Aorta (tissue), 5 donors: ENCODE results near the gene PROK1. TPM values are rescaled to one million over a fixed set of nuclear protein-coding genes. Genes with fewer than 3 reads are reported as not detected.

Experiments used
- ATAC-seq: fragments of 200-7000 bp; cut with Tn5 transposase; one replicate; pipeline ENCODE4 v1.9.1; 2022; ENCODE audit warnings: moderate library complexity; ENCODE audit not compliant: low FRiP score
- DNase-seq, 2 donors: peaks; one replicate each; pipeline ENCODE4 v3.0.0-alpha.2; 2020
- H3K27ac ChIP-seq, 2 donors: one replicate each; pipeline ENCODE4 v1.5.1; 2013; ENCODE audit warnings: low read length in 2 of 2, mild to moderate bottlenecking in 2 of 2, moderate library complexity in 2 of 2, control low read depth in 1 of 2, inconsistent platforms in 1 of 2, low read depth in 1 of 2
- H3K27me3 ChIP-seq, 2 donors: one replicate each; pipeline ENCODE4 v1.6.1; 2013; ENCODE audit warnings: control low read depth in 1 of 2, low read length in 1 of 2, mild to moderate bottlenecking in 1 of 2, moderate library complexity in 1 of 2; ENCODE audit not compliant: insufficient read depth in 2 of 2, control insufficient read depth in 1 of 2
- H3K36me3 ChIP-seq, 2 donors: one replicate each; pipeline ENCODE4 v1.6.1; 2013; ENCODE audit warnings: control low read depth in 1 of 2, low read length in 1 of 2, mild to moderate bottlenecking in 1 of 2; ENCODE audit not compliant: insufficient read depth in 2 of 2, control insufficient read depth in 1 of 2
- H3K4me1 ChIP-seq, 2 donors: one replicate each; pipeline ENCODE4 v1.6.1; 2013; ENCODE audit warnings: low read length in 2 of 2, control low read depth in 1 of 2, mild to moderate bottlenecking in 1 of 2, moderate library complexity in 1 of 2; ENCODE audit not compliant: insufficient read depth in 2 of 2, control insufficient read depth in 1 of 2
- H3K4me3 ChIP-seq, 2 donors: one replicate each; pipeline ENCODE4 v1.5.1; 2013; ENCODE audit warnings: low read length in 2 of 2, control low read depth in 1 of 2, mild to moderate bottlenecking in 1 of 2
- H3K9me3 ChIP-seq: one replicate; pipeline ENCODE4 v1.6.1; 2013; ENCODE audit warnings: mild to moderate bottlenecking, low read length; ENCODE audit not compliant: control insufficient read depth
- WGBS, 2 donors: extraction: QIAGEN DNeasy Blood & Tissue Kit; methylation state at CpG; one replicate each; pipeline ENCODE4 v1.1.7; 2013; 5-methylcytosine and 5-hydroxymethylcytosine counted together
- intact Hi-C, 2 donors: fragments of 100-400 bp; cut with DNase I; formaldehyde crosslinking; loops; one replicate each; pipeline versions ENCODE4 v1.14.2 to v1.15.0; 2022
- polyA plus RNA-seq, 2 donors: library from polyadenylated mRNA; stranded (reverse); fragments of 200-250 nt; gene quantifications; one replicate each; pipeline ENCODE4 v1.2.3, GENCODE V29; 2013
- total RNA-seq, 2 donors: library from RNA; stranded (reverse); fragmentation: NEBNext Ultra II Directional; extraction: Animal tissue kit (Norgen Biotek cat#: 25700); gene quantifications; one replicate each; pipeline ENCODE4 v1.2.1, GENCODE V29; 2021
- donor health status: healthy with polysubstance abuse.
- donor health status: Bipolar disorder and iron deficiency.
- donor health status: DM: no; HTN: no; CAD: no.
- donor health status: DM: no; HTN: no; CAD: no.
- donor health status: DM: yes; HTN: yes; CAD: no.

Gene PROK1
- total and polyA plus RNA-seq, 4 donors, result 0.25 to 0.27 (median 0.26) TPM; not detected in 1

DNA sequence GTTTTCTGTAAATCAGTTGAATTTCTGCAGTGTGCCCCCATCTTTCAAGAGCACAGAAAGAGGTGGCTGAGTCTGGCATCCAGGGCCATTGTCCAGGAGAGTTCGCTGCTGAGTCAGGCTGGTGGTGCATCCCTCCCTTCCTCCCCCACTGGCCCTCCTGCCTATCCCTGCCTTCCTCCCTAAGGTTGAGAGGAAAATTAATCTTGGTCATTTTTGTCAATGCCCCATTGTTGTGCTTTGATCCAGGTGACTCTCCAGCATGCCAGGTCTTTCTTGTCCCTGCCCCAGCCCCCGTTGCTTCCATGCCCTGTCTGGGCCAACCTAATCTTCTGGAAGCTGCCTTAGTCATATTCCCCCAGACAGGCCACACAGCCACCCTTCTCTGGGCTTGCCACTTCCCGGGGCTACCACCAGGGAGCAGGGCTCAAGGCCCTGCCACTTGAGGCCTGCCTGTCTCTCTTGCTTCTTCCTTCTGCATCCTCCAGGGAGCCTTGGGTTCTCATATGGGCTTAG lies 26.6 kb downstream of the PROK1 start:
- no peaks in the 10 kb centered on the region for H3K9me3 ChIP-seq
- WGBS, 2 donors, result 80 to 81% methylated on average over 3 of the region's 3 CpGs
- no peaks in the 10 kb centered on the region for H3K4me1 ChIP-seq
- H3K27ac ChIP-seq, result no peak overlapping the region
- DNase-seq (no peak), ATAC-seq (no peak)
- intact Hi-C loops, result no loop called here
- no peaks in the 10 kb centered on the region for H3K27me3 ChIP-seq
- no peaks in the 10 kb centered on the region for H3K36me3 ChIP-seq
- no peak overlapping the region for H3K4me3 ChIP-seq

DNA sequence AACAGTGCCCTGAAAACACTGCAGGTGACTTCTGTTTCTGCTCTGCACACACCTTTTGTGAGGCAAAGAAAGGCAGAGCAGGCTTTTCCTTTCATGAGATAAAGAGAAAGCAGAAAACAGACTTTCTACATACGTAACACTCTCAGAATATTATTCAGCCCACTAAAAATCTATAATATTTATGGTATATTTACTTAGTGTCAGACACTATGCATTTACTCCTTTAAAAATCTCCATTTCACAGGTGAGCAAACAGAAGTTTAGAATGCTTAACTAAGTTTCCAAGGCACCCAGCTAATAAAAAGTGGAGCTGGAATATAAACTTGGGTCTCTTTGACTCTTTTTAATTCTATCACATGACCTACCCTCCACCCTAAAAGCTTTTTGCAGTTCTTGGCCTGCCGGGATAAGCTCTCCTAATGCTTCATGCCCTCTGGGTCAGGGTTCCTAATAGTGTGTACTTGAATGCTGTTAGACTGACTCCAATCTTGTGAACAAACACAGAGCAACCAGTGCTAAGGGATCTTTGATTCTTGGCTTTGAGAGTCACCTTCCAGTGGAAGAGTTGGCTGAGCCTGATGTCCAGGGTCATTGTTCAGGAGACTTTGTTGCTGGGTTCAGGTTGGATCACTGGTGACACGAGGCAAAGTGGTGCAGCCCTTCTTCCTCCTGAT lies 27.2 kb downstream of the PROK1 start:
- no peak for ATAC-seq
- no peaks in the 10 kb centered on the region for H3K4me1 ChIP-seq
- H3K9me3 ChIP-seq, result no peaks in the 10 kb centered on the region
- H3K4me3 ChIP-seq, result no peak overlapping the region
- H3K36me3 ChIP-seq, result no peaks in the 10 kb centered on the region
- H3K27me3 ChIP-seq, result no peaks in the 10 kb centered on the region
- no peak for DNase-seq
- intact Hi-C loops, result no loop called here
- H3K27ac ChIP-seq, result no peak overlapping the region
- 91 to 95% methylated on average over 3 of the region's 3 CpGs for WGBS, 2 donors

GRCh38 chr1:110478886-110479285 lies 27.9 kb downstream of the PROK1 start:
- H3K27ac ChIP-seq, result no peak overlapping the region

DNA sequence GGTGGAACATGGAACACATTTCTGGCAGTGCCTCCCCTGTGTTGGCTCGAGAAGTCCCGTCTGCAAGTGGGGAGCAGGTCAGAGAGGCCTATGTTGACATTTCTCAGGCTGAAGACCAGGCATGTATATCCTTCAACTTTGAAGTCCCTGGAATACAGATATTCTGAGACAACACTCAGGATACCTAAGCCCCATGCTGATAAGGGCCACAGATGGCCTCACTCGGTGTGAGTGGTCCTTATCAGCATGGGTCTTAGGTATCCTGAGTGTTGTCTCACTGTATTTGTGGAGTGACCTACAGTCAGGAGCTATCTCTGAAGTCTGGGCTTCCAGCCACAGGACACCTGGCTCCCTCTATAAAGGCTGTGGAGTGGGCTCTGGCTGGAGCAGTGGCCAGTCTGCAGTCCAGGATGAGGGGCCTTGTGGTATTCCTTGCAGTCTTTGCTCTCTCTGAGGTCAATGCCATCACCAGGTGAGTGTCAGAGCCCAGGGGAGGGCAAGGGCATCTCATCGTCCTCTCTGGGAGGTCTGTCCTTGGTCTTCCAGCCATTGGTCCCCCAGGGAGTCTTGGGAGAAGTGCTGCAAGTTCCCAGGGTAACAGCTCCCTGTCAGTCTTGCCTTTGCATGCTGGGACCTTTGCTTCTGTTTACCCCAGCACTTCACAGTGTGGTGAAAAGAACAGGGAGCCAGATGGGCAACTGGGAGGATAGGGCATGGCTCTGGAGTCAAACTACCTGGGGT lies 29.6 kb downstream of the PROK1 start:
- 70 to 73% methylated on average over 4 of the region's 4 CpGs for WGBS, 2 donors
- Histone ChIP-seq H3K4me3 (no peak overlapping the region), H3K9me3 (no peaks in the 10 kb centered on the region), H3K36me3 (no peaks in the 10 kb centered on the region), H3K27ac (no peak overlapping the region), H3K27me3 (no peaks in the 10 kb centered on the region), H3K4me1 (no peaks in the 10 kb centered on the region)
- intact Hi-C loops, result no loop called here
- DNase-seq, result no peak
- ATAC-seq, result no peak

More at GRCh38 chr1:110478886-110479285, 27.9 kb downstream of the PROK1 start:
- Histone ChIP-seq H3K4me1 (no peaks in the 10 kb centered on the region), H3K36me3 (no peaks in the 10 kb centered on the region), H3K4me3 (no peak overlapping the region), H3K9me3 (no peaks in the 10 kb centered on the region), H3K27me3 (no peaks in the 10 kb centered on the region)
- DNase-seq, result no peak
- intact Hi-C loops, result no loop called here
- WGBS, 2 donors, result 92 to 93% methylated on average over 8 of the region's 8 CpGs
- no peak for ATAC-seq

GRCh38 chr1:110481968-110482623 lies 31.1 kb downstream of the PROK1 start:
- Histone ChIP-seq H3K27me3 (no peaks in the 10 kb centered on the region), H3K4me3 (no peak overlapping the region), H3K4me1 (no peaks in the 10 kb centered on the region), H3K27ac (no peak overlapping the region), H3K9me3 (no peaks in the 10 kb centered on the region), H3K36me3 (no peaks in the 10 kb centered on the region)
- DNase-seq, result no peak
- intact Hi-C loops, result no loop called here
- no peak for ATAC-seq
- 48 to 52% methylated on average over 12 of the region's 12 CpGs for WGBS, 2 donors

- Histone ChIP-seq H3K9me3 (no peaks in the 10 kb centered on the region), H3K27ac (no peak overlapping the region), H3K4me1 (no peaks in the 10 kb centered on the region), H3K36me3 (no peaks in the 10 kb centered on the region), H3K4me3 (no peak overlapping the region), H3K27me3 (no peaks in the 10 kb centered on the region)
- ATAC-seq, result no peak
- intact Hi-C loops, result no loop called here
- no peak for DNase-seq
- WGBS, 2 donors, result 55 to 63% methylated on average over 18 of the region's 18 CpGs
These were observed 31.8 kb downstream of the PROK1 start for GRCh38 chr1:110482662-110483307.

DNA sequence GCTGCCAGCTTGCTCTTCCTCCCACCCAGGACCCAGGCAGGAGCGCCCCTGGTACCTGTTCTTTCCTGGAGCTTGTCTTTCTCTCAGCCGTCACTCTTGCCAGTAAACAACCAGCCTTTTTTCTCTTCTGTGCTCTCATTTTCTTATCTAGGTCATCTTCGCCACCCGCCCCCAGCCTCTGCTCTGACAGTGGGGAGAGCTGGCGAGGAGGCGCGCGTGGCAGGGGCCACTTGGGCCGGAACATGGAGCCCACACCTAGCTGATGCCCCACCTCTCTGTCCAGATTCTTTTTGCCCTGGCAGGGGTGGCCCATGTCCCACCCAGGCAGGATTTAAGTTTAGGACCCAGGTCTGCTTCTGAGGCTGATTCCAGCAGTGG lies 32.3 kb downstream of the PROK1 start:
- intact Hi-C loops, result no loop called here
- WGBS, 2 donors, result 83 to 84% methylated on average over 9 of the region's 9 CpGs
- Histone ChIP-seq H3K9me3 (no peaks in the 10 kb centered on the region), H3K27ac (no peak overlapping the region), H3K27me3 (no peaks in the 10 kb centered on the region), H3K4me3 (no peak overlapping the region), H3K4me1 (no peaks in the 10 kb centered on the region), H3K36me3 (no peaks in the 10 kb centered on the region)
- ATAC-seq (no peak), DNase-seq (no peak)

DNA sequence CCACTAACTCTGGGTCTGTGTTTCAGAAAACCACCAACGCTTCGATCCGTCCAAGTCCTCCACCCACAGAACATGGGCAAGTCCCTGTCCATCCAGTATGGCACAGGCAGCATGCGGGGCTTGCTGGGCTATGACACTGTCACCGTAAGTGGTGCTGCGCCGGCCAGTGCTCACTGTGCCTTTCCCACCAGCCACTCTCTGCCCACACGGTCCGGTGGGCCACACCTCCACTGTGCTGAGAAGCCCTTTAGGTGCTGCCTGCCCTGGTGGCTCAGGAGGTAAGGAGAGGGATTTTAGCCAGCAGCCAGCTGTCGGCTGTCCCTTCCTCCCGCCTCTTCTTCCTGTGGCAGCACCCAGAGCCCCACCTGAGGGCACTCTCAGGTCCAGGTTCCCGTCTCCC lies 33.9 kb downstream of the PROK1 start:
- no peak overlapping the region for H3K27ac ChIP-seq
- WGBS, 2 donors, result 88 to 90% methylated on average over 12 of the region's 12 CpGs
- H3K4me3 ChIP-seq, result no peak overlapping the region
- ATAC-seq, result no peak
- no peaks in the 10 kb centered on the region for H3K36me3 ChIP-seq
- DNase-seq, result peak in 1 of 2 donors; percentile 20
- no peaks in the 10 kb centered on the region for H3K4me1 ChIP-seq
- H3K9me3 ChIP-seq, result no peaks in the 10 kb centered on the region
- intact Hi-C loops, result no loop called here
- H3K27me3 ChIP-seq, result no peaks in the 10 kb centered on the region
